WTC11 (cell line): ENCODE measurements around the gene DOC2A. TPM values are rescaled to one million over a fixed set of nuclear protein-coding genes. Genes with fewer than 3 reads are reported as not detected.

Experiments
- ATAC-seq: fragments of 200-7000 bp; cut with Tn5 transposase; 2 replicates; pipeline ENCODE4 v1.10.0; 2021; ENCODE audit warnings: mild to moderate bottlenecking, moderate library complexity
- CTCF ChIA-PET: fragments of 300-600 bp; sonication (Branson Sonifier 250); formaldehyde crosslinking; loops from one replicate; lab custom pipeline; 2021; ENCODE audit warnings: antibody characterized with exemption; lab: Charles Lee
- POLR2A ChIA-PET: fragments of 350-600 bp; sonication (Branson Sonifier 250); formaldehyde crosslinking; loops from one replicate; lab custom pipeline; 2021; ENCODE audit warnings: antibody characterized with exemption; lab: Charles Lee
- DNase-seq: peaks from one replicate; pipeline ENCODE4 v3.0.0; 2021; ENCODE audit warnings: low spot score
- H3K27ac Mint-ChIP-seq: 2 replicates; pipeline ENCODE4 v1.8.0; 2021; ENCODE audit warnings: mixed read lengths
- H3K27me3 Mint-ChIP-seq: 2 replicates; pipeline ENCODE4 v1.8.0; 2021; ENCODE audit warnings: low read depth, mild to moderate bottlenecking, moderate library complexity, mixed read lengths
- H3K36me3 Mint-ChIP-seq: 2 replicates; pipeline ENCODE4 v1.8.0; 2021; ENCODE audit warnings: mixed read lengths
- H3K4me1 Mint-ChIP-seq: 2 replicates; pipeline ENCODE4 v1.8.0; 2022; ENCODE audit warnings: mixed read lengths
- H3K4me3 Mint-ChIP-seq: 2 replicates; pipeline ENCODE4 v1.8.0; 2021; ENCODE audit warnings: mild to moderate bottlenecking, moderate library complexity, mixed read lengths
- H3K9me3 Mint-ChIP-seq: 2 replicates; pipeline ENCODE4 v1.8.0; 2021; ENCODE audit warnings: mixed read lengths
- CREM ChIP-seq: sonication (generic); formaldehyde crosslinking; IDR thresholded peaks from 2 replicates; pipeline ENCODE4 v1.8.1; 2022; ENCODE audit warnings: mild to moderate bottlenecking, missing genetic modification reagents, moderate library complexity
- ELF4 ChIP-seq: sonication (generic); formaldehyde crosslinking; IDR thresholded peaks from 2 replicates; pipeline ENCODE4 v1.8.1; 2022; ENCODE audit warnings: low read depth, mild to moderate bottlenecking, moderate library complexity, missing genetic modification reagents
- ESRRA ChIP-seq: sonication (generic); formaldehyde crosslinking; IDR thresholded peaks from 2 replicates; pipeline ENCODE4 v1.8.1; 2022; ENCODE audit warnings: mild to moderate bottlenecking, missing genetic modification reagents, borderline replicate concordance
- GABPB1 ChIP-seq: sonication (generic); formaldehyde crosslinking; IDR thresholded peaks from 2 replicates; pipeline ENCODE4 v1.8.1; 2023; ENCODE audit warnings: mild to moderate bottlenecking, missing genetic modification reagents
- KAT7 ChIP-seq: sonication (generic); formaldehyde crosslinking; IDR thresholded peaks from 2 replicates; pipeline ENCODE4 v1.8.1; 2023; ENCODE audit warnings: missing genetic modification reagents, mild to moderate bottlenecking, borderline replicate concordance
- NFYB ChIP-seq: sonication (generic); formaldehyde crosslinking; conservative IDR thresholded peaks from 2 replicates; pipeline ENCODE4 v1.8.0; 2022; ENCODE audit warnings: low read depth, missing genetic modification reagents
- NR2C2 ChIP-seq: sonication (generic); formaldehyde crosslinking; IDR thresholded peaks from 2 replicates; pipeline ENCODE4 v1.8.0; 2022; ENCODE audit warnings: mild to moderate bottlenecking, missing genetic modification reagents
- TCF7 ChIP-seq: sonication (generic); formaldehyde crosslinking; IDR thresholded peaks from 2 replicates; pipeline ENCODE4 v1.8.0; 2022; ENCODE audit warnings: mild to moderate bottlenecking, low read depth, missing genetic modification reagents, moderate library complexity
- ZNF317 ChIP-seq: sonication (generic); formaldehyde crosslinking; IDR thresholded peaks from 2 replicates; pipeline ENCODE4 v1.8.1; 2023; ENCODE audit warnings: low read depth, mild to moderate bottlenecking, moderate library complexity, missing genetic modification reagents, borderline replicate concordance
- ZNF423 ChIP-seq: fragments of 250-450 bp; sonication (Bioruptor Pico); IDR thresholded peaks from 2 replicates; pipeline ENCODE4 v2.1.2; 2022; ENCODE audit warnings: mild to moderate bottlenecking, moderate library complexity
- ZSCAN18 ChIP-seq: fragments of 250-450 bp; sonication (Bioruptor Pico); IDR thresholded peaks from 2 replicates; pipeline ENCODE4 v2.1.2; 2022; ENCODE audit warnings: mild to moderate bottlenecking, moderate library complexity
- total RNA-seq: library from RNA; stranded (reverse); gene quantifications from 3 replicates; pipeline ENCODE4 v1.2.3, GENCODE V29; 2021
- TF ChIP-seq, protein P1 (sequence below): sonication (generic); formaldehyde crosslinking; IDR thresholded peaks from 2 replicates; pipeline ENCODE4 v1.8.1; 2022; ENCODE audit warnings: missing genetic modification reagents, borderline replicate concordance
- TF ChIP-seq, protein P2 (sequence below): fragments of 200-600 bp; IDR thresholded peaks from 2 replicates; pipeline ENCODE4 v1.8.0; 2022; ENCODE audit warnings: antibody characterized with exemption
- TF ChIP-seq, protein P3 (sequence below): fragments of 250-450 bp; sonication (Bioruptor Pico); IDR thresholded peaks from 2 replicates; pipeline ENCODE4 v1.9.0; 2021; ENCODE audit warnings: moderate library complexity, mild to moderate bottlenecking, inconsistent platforms, borderline replicate concordance
- TF ChIP-seq, protein P4 (sequence below): sonication (generic); formaldehyde crosslinking; IDR thresholded peaks from 2 replicates; pipeline ENCODE4 v1.8.1; 2023; ENCODE audit warnings: mild to moderate bottlenecking, missing genetic modification reagents, moderate library complexity

Gene DOC2A
- total RNA-seq, 1 experiment from 2014 or later: 10.8 TPM

- Mint-ChIP-seq H3K4me1 (peaks cover 27% of the 10 kb centered on the region), H3K27me3 (peaks cover 21% of the 10 kb centered on the region), H3K4me3 (peak overlapping the region; percentile 92), H3K36me3 (peaks cover 45% of the 10 kb centered on the region), H3K27ac (peak overlapping the region; percentile 51; the same call in 1 of the 2 replicates), H3K9me3 (peaks cover 17% of the 10 kb centered on the region)
- TF ChIP-seq GABPB1 (CRISPR knock-in tag): no peak
- TF ChIP-seq ZNF423: 0 out of 2 replicates have a peak, but pooled peaks have one; percentile 6
- ChIA-PET CTCF (interaction anchor here (0.6 to 5.5 kb wide), 10 partner anchors 25 to 266 kb away, joined by 3 to 36 read pairs (median 4); partner anchors contain the start of gene TLCD3B), POLR2A (interaction anchor here (0.7 to 3.2 kb wide), 2 partner anchors 14 to 76 kb away, joined by 3 to 14 read pairs; partner anchors contain the start of genes ASPHD1 and SEZ6L2)
- ATAC-seq (no peak), DNase-seq (no peak)
Measured at GRCh38 chr16:29975811-29976511, 34.9 kb downstream of the DOC2A start.

GRCh38 chr16:29975134-29975538 lies 35.7 kb downstream of the DOC2A start:
- POLR2A ChIA-PET: interaction anchor here (3.2 kb wide), 1 partner anchor 75 kb away, joined by 14 read pairs; the partner anchor contains the start of genes ASPHD1 and SEZ6L2
- peaks cover 27% of the 10 kb centered on the region for H3K4me1 Mint-ChIP-seq
- peak overlapping the region; percentile 92 for H3K4me3 Mint-ChIP-seq
- peaks cover 17% of the 10 kb centered on the region for H3K9me3 Mint-ChIP-seq
- H3K27me3 Mint-ChIP-seq: peaks cover 21% of the 10 kb centered on the region
- DNase-seq (no peak), ATAC-seq (no peak)
- no peak for TF ChIP-seq NR2C2
- peak; percentile 90; the same call in 1 of the 2 replicates for TF ChIP-seq ESRRA (CRISPR knock-in tag)
- TF ChIP-seq, protein P1, sequence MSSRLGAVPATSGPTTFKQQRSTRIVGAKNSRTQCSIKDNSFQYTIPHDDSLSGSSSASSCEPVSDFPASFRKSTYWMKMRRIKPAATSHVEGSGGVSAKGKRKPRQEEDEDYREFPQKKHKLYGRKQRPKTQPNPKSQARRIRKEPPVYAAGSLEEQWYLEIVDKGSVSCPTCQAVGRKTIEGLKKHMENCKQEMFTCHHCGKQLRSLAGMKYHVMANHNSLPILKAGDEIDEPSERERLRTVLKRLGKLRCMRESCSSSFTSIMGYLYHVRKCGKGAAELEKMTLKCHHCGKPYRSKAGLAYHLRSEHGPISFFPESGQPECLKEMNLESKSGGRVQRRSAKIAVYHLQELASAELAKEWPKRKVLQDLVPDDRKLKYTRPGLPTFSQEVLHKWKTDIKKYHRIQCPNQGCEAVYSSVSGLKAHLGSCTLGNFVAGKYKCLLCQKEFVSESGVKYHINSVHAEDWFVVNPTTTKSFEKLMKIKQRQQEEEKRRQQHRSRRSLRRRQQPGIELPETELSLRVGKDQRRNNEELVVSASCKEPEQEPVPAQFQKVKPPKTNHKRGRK (CRISPR knock-in tag): no peak
- peaks cover 44% of the 10 kb centered on the region for H3K36me3 Mint-ChIP-seq
- peak overlapping the region; percentile 8; the same call in 1 of the 2 replicates for H3K27ac Mint-ChIP-seq
- CTCF ChIA-PET: interaction anchor here (1.1 to 5.5 kb wide), 6 partner anchors 14 to 127 kb away, joined by 3 to 36 read pairs (median 6); partner anchors contain the start of gene TLCD3B

DNA sequence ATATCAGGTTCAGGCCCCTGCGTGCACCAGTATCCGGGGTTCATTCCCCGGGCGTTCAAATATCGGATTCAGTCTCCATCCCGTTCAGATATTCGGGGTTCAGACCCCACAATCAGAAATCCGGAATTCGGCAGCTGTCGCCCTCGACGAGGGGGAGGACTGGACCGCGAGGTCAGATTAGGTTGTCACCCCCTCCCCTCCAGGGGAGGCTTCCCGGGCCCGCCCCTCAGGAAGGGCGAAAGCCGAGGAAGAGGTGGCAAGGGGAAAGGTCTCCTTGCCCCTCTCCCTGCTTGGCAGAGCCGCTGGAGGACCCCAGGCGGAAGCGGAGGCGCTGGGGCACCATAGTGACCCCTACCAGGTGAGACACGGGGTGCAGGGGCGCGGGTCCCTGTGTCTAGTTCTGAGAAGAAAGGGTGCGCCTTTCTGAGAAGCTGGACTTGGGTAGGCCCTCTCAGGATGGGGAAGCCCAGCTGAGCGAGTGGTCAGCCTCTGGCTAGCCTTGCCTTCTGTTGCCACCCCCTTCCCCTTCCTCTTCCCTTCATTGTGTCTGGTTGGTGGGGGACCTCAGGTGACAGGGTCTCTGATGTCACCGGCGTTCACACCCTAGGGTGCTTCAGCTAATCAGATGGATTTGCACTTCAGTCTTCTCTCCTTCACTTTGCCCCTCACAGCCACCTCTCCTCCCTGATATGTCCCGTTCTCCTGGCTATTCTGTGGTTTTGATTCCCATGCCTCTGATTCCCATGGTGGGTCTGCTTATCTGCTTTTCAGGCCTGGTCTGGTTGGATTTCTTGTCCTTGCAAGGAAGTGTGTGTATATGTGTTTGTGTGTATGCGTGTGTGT lies 36.3 kb downstream of the DOC2A start:
- DNase-seq: no peak
- H3K36me3 Mint-ChIP-seq: peaks cover 43% of the 10 kb centered on the region
- ChIA-PET POLR2A (interaction anchor here (1.4 to 3.2 kb wide), 2 partner anchors 48 to 75 kb away, joined by 14 read pairs; partner anchors contain the start of genes ASPHD1, KCTD13 and SEZ6L2), CTCF (interaction anchor here (0.5 to 5.5 kb wide), 8 partner anchors 13 to 126 kb away, joined by 3 to 36 read pairs (median 8); partner anchors contain the start of gene TLCD3B)
- peaks cover 27% of the 10 kb centered on the region for H3K4me1 Mint-ChIP-seq
- peaks cover 17% of the 10 kb centered on the region for H3K9me3 Mint-ChIP-seq
- H3K27ac Mint-ChIP-seq: peak overlapping the region; percentile 80
- H3K27me3 Mint-ChIP-seq: peaks cover 21% of the 10 kb centered on the region
- peak overlapping the region; percentile 92 for H3K4me3 Mint-ChIP-seq
- TF ChIP-seq NFYB (CRISPR knock-in tag): no peak
- no peak for ATAC-seq

DNA sequence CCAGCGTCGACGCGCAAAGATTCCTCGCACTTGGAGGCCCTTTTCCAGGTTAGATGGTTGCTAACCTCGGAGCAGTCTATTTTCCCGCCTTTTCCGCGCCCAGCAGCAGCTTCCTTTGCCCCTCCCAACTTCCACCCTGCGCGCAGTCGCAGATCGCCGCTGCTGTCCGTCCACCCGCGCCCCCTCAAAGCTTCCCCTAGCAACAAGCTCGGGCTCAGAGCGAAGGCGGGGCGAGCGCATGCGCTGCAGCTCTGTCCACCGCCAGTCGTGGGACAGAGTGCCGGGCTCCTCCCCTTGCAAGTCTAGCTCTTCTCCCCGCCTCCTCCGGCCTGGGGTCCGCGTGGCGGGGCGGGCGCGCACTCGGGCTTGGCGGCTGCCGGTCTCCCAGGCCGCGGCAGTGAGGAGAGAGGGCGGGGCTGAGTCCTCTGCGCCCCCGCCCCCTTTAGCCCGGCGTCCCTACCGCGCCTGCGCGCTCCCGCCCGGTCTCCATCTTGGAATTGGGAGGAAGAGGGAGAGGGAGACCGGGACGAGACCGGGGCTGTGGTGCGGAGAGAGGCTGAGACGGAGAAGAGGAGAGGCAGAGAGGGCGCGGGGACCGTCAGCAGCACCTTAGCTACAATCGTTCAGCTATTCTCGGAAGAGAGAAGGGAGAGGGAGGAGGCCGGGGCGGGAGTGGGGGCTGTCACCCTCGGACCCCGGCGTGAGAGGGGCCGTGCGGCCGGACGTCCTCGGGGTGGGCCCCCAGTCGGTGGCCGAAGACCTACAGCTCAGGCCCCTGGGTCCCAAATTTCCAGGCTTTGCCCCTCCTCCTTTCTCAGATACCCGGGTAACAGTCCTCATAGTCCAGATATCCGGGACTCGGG lies 37.2 kb downstream of the DOC2A start, which contains the start of gene TAOK2:
Gene TAOK2, plus strand, starts transcription at position 485 of the 863 bp plus-strand sequence. CDS start 3,905 bp downstream, outside the sequence.
- ATAC-seq (peak; percentile 97), DNase-seq (peak; percentile 100)
- Mint-ChIP-seq H3K27ac (peak within 1 kb of the TSS; percentile 82), H3K27me3 (peaks cover 21% of the 10 kb centered on the region), H3K9me3 (peaks cover 17% of the 10 kb centered on the region), H3K36me3 (peaks cover 39% of the 10 kb centered on the region), H3K4me3 (peak within 1 kb of the TSS; percentile 92), H3K4me1 (peaks cover 27% of the 10 kb centered on the region)
- ChIA-PET CTCF (interaction anchor here (0.5 to 5.5 kb wide), 29 partner anchors 12 to 1498 kb away, joined by 3 to 36 read pairs (median 4); partner anchors contain the start of genes ASPHD1, HIRIP3, PAGR1 and SEZ6L2), POLR2A (interaction anchor here (0.6 to 3.2 kb wide), 11 partner anchors 12 to 257 kb away, joined by 3 to 17 read pairs (median 3); partner anchors contain the start of genes ASPHD1, HIRIP3, KCTD13 and SEZ6L2)
- no peak for TF ChIP-seq KAT7 (CRISPR knock-in tag)
- TF ChIP-seq ESRRA (CRISPR knock-in tag): no peak
- TF ChIP-seq ELF4 (CRISPR knock-in tag): 0 out of 2 replicates have a peak, but pooled peaks have one; percentile 68
- TF ChIP-seq, protein P2, sequence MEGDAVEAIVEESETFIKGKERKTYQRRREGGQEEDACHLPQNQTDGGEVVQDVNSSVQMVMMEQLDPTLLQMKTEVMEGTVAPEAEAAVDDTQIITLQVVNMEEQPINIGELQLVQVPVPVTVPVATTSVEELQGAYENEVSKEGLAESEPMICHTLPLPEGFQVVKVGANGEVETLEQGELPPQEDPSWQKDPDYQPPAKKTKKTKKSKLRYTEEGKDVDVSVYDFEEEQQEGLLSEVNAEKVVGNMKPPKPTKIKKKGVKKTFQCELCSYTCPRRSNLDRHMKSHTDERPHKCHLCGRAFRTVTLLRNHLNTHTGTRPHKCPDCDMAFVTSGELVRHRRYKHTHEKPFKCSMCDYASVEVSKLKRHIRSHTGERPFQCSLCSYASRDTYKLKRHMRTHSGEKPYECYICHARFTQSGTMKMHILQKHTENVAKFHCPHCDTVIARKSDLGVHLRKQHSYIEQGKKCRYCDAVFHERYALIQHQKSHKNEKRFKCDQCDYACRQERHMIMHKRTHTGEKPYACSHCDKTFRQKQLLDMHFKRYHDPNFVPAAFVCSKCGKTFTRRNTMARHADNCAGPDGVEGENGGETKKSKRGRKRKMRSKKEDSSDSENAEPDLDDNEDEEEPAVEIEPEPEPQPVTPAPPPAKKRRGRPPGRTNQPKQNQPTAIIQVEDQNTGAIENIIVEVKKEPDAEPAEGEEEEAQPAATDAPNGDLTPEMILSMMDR: no peak
- TF ChIP-seq, protein P3, sequence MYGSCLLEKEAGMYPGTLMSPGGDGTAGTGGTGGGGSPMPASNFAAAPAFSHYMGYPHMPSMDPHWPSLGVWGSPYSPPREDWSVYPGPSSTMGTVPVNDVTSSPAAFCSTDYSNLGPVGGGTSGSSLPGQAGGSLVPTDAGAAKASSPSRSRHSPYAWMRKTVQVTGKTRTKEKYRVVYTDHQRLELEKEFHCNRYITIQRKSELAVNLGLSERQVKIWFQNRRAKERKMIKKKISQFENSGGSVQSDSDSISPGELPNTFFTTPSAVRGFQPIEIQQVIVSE (CRISPR knock-in tag): no peak
- TF ChIP-seq TCF7 (CRISPR knock-in tag): no peak
- TF ChIP-seq, protein P4, sequence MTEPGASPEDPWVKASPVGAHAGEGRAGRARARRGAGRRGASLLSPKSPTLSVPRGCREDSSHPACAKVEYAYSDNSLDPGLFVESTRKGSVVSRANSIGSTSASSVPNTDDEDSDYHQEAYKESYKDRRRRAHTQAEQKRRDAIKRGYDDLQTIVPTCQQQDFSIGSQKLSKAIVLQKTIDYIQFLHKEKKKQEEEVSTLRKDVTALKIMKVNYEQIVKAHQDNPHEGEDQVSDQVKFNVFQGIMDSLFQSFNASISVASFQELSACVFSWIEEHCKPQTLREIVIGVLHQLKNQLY (CRISPR knock-in tag): 0 out of 2 replicates have a peak, but pooled peaks have one; percentile 57
- peak; percentile 77; the same call in 1 of the 2 replicates for TF ChIP-seq CREM (CRISPR knock-in tag)
- no peak for TF ChIP-seq ZNF317 (CRISPR knock-in tag)
- no peak for TF ChIP-seq ZSCAN18 (CRISPR knock-in tag)
